HG02759 (cell line): ENCODE measurements around the gene MBL2.

Source experiments
- ATAC-seq: cut with Tn5 transposase; IDR thresholded peaks from one replicate; pipeline ENCODE4 v1.9.1; 2021; ENCODE audit warnings: mild to moderate bottlenecking, moderate library complexity; ENCODE audit not compliant: unreplicated experiment

The MBL2 gene

DNA sequence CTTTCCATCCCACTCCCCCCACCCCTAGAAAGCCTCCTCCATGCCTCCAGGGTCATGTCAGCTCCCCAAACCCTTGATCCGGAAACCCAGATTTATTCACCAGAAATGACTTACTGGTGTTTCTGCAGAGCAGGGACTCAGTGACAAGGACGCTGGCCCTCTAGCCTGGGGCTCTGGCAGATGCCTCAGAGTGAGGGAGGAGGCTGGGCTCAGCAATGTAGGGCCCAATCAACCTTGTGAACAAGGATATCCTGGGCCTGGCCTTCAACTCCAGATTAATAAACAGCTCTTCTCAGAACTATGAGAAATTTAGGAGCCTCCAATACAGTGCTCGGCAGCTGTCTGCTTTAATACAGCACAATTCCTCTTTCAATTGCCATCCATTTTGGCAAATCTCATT lies at the start of gene MBL2:
Gene MBL2, minus strand, starts transcription at position 162 of the 400 bp plus-strand sequence. CDS start 1,149 bp downstream, outside the sequence.
- ATAC-seq = no peak

- no peak for ATAC-seq
These were observed 47.7 kb upstream of the MBL2 start for GRCh38 chr10:52820309-52820708.

DNA sequence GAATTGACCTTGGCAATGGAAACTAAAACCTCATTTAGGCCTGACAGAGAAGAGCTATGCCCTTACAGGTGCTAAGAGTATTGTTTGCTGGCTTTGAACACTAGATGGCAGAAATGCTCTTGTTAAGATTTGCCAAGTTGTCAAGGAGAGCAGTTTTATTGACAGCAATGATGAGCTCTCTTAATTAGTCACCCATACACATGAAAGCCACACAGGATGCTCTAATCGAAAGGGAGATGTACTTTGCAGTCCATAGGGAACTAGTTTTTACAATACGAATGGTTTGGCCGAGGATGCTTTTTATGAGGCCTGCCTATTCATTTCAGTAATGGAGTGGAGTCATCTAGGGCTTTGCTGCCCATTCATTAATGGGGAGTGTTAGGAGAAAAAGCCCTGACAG lies 45.4 kb upstream of the MBL2 start:
- peak; percentile 90 for ATAC-seq

- peak; percentile 46 for ATAC-seq
These were observed 41.9 kb upstream of the MBL2 start for GRCh38 chr10:52814506-52814905.

- ATAC-seq = no peak
These were observed 39.2 kb upstream of the MBL2 start for GRCh38 chr10:52811776-52812175.

DNA sequence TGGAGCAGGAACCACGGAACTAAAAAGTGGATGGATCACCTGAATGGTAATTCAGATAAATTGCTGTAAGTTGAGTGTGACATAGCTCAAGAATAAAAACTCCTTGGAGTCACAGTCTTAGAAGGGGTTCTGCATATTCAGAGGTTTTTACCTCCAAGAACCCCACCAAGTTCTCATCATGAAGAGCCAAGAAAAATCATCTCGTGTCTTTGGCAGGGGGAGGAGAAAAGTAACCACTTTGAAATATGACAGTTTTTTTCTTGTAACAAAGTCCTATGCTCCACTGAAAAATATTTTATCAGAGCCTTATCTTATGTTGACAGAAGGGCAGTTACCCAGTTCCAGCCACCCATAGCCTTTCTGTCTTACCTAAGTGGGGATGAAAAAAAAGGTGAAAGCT lies 38.2 kb upstream of the MBL2 start:
- ATAC-seq = no peak

- no peak for ATAC-seq
These were observed 35.2 kb upstream of the MBL2 start for GRCh38 chr10:52807803-52808202.

GRCh38 chr10:52805414-52806285 lies 33.1 kb upstream of the MBL2 start:
- ATAC-seq = no peak

GRCh38 chr10:52801947-52802346 lies 29.4 kb upstream of the MBL2 start:
- no peak for ATAC-seq

DNA sequence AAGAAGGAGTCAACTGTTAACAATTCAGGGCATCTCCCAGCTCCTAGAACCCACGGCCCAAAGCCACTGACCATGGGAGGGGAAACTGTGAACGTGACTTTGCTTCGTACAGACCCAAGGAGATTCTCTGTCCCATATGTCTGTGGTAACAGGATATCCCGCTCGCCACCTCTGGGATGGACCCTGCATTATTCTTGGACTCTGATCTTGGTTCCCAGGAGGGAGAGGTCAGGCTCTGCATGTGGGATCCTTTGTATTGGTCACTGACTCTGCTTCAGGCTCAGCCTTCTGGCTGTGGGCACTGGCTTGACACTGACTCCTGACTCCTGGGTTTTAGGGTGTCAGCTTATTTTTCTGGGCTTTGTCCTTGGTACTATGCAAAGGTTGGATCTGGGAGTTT lies 13.5 kb upstream of the MBL2 start:
- ATAC-seq = no peak

- no peak for ATAC-seq
These were observed 12.8 kb upstream of the MBL2 start for GRCh38 chr10:52785418-52785817.

GRCh38 chr10:52783726-52784125 lies 11.1 kb upstream of the MBL2 start:
- ATAC-seq = no peak

GRCh38 chr10:52782554-52782953 lies 10.0 kb upstream of the MBL2 start:
- no peak for ATAC-seq

- peak; percentile 21 for ATAC-seq
These were observed 8.0 kb upstream of the MBL2 start for GRCh38 chr10:52780391-52781155.

DNA sequence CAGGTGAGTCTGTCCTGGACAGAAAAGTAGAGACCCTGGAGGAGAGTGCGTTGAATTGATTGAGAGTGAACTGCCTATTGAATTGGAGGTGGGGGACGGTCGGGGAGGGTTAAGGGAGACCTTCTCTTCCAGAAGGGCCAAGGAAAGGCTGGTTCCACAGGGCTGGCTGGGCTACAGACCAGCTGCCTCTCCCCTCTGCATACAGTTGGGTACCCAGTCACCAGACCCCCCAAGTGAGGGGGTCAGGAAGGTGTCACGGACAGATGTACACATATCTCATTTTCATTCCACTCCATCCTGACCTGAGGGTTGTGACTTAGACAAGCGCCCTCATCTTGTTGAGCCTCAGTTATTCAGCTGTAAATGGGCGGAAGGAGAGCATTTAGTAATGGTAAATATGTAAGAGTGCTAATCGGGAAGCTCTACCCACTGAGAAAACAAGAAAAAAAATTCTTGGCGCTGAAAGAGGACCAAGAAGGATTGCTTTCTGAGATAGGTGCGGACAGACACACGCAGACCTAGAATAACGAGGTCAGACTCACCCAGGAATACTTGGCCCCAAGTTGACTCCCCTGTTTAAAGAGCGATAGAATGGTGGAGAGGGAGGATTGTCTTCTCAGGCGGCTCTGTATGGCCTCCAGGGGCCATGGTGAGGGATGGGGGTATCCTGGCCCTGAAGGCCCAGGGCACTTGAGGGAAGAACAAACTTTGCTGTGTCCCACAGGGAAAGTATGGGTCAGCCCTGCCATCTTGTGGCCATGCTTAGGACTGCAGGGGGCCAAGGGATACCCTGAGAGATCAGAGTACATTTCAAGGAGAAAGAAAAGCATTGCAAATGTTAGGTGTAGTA lies 7.2 kb upstream of the MBL2 start:
- ATAC-seq = peak; percentile 92

DNA sequence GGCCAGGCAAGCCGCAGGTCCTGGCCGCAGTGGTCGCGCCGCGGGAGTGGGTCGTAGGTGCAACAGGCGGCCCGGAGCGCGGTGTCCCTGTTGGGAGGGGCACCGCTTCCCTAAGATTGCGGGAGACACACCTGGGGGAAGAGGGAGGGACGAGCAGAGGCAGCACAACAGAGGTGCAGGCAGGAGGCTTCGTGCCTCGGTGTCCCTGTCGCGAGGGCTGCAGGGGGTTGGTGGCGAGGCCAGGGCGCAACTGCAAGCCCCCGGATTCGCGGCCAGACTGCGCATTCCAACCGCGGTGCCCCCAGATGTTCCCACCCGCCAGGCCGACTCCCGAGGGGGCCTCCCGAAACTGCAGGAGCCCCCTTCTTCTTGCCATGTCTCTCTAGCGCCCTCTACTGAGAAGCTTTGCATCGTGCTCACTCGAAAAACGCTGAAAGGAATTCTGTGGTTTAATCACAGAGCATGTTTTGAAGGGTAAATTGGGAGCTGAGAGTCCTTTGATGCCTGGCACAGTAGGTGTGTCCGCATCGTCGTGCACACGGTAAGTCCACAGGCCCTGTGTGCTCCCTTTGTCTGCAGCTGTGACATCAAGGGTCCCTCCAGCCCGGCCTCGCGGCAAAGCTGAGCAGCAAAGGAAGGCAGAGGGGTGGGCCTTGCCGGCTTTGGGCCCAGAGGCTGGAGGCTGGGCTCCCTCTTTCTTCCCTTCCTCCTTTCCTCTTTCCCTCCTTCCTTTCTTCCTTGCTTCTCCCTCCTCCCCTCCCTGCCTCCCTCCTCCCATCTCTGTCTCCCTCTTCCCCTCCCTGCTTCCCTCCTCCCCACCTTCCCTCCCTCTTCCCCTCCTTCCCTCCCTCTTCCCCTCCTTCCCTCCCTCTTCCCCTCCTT lies 6.2 kb upstream of the MBL2 start:
- ATAC-seq = no peak

DNA sequence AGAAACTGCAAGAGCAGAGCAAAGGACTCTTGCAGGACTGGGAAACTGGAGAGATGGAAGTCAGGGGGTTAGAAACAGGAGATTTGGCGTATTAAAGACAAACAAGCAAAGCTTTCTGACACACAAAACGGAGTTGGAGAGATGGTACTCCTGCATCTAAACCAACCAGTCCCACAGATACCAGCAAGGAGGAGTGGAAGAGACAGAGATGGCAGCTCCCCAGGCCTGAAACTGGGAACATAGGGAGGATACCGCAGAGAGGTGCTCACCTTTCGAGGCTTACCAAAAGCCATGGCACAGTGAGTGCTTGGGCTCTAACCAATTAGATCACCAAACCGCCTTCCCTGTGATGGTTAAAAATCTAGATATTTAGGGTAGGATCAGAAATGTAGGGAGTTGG lies 4.8 kb upstream of the MBL2 start:
- no peak for ATAC-seq

- no peak for ATAC-seq
These were observed 3.9 kb upstream of the MBL2 start for GRCh38 chr10:52776471-52776903.

- no peak for ATAC-seq
These were observed 2.6 kb upstream of the MBL2 start for GRCh38 chr10:52775132-52775647.

DNA sequence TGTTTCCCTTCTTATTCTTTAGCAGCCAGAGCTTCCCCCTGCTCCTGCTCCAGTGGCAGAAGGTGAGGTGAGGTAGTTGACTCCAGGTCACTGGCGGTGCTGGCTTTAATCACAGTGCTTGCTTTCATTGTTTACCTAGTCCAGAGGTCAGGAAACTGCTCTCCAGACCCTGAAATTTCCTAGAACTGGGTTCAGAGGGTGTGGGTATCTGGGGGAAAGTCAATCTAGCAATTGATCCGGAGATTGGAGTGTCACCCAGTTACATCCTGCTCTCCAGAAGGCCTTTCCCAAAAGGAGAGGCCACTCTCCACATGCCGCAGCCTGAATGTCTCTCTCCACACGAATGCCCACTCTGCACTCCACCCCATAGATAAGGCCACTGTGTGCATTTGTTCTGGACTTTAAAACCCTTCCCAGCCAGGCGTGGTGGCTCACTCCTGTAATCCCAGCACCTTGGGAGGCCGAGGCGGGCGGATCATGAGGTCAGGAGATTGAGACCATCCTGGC lies 2.1 kb upstream of the MBL2 start:
- no peak for ATAC-seq
